PC-9 (cell line): ENCODE measurements around the gene SLC22A2. TPM values are rescaled to one million over a fixed set of nuclear protein-coding genes. Genes with fewer than 3 reads are reported as not detected.

ENCODE experiments used
- BruUV-seq: library from RNA; stranded (reverse); fragments of 400-500 nt; replicated peaks from 2 replicates; lab custom pipeline; 2021; lab: Mats Ljungman, UMichigan
- CTCF ChIA-PET: fragments of 300-600 bp; sonication (Branson Sonifier 250); formaldehyde crosslinking; loops from one replicate; lab custom pipeline; 2022; ENCODE audit warnings: antibody characterized with exemption; lab: Charles Lee
- POLR2A ChIA-PET: fragments of 300-600 bp; sonication (Branson Sonifier 250); formaldehyde crosslinking; loops from one replicate; lab custom pipeline; 2022; ENCODE audit warnings: antibody characterized with exemption; ENCODE audit not compliant: unreplicated experiment; lab: Charles Lee
- DNase-seq, 2 experiments: peaks; one replicate each; pipeline versions ENCODE4 v3.0.0 to v3.0.0-alpha.2; 2015 to 2022; ENCODE audit warnings: mixed read lengths in 1 of 2
- H2AFZ ChIP-seq: fragments of 200-600 bp; sonication (generic); 2 replicates; pipeline ENCODE4 v1.8.1; 2017; ENCODE audit warnings: antibody characterized with exemption
- H3F3A ChIP-seq: fragments of 200-600 bp; sonication (generic); 2 replicates; pipeline ENCODE4 v1.8.1; 2017; ENCODE audit warnings: antibody characterized with exemption, mild to moderate bottlenecking, low read depth; ENCODE audit not compliant: insufficient read depth
- H3K27ac ChIP-seq: fragments of 200-600 bp; sonication (generic); 2 replicates; pipeline ENCODE4 v1.6.1; 2016; ENCODE audit warnings: mixed run types
- H3K27me3 ChIP-seq: fragments of 200-600 bp; sonication (generic); 2 replicates; pipeline ENCODE4 v1.6.1; 2016; ENCODE audit warnings: low read depth, mixed run types; ENCODE audit not compliant: insufficient read depth
- H3K36me3 ChIP-seq: fragments of 200-600 bp; sonication (generic); 2 replicates; pipeline ENCODE4 v1.6.1; 2016; ENCODE audit warnings: low read depth, mixed run types
- H3K4me1 ChIP-seq: fragments of 200-600 bp; sonication (generic); replicated peaks from 2 replicates; pipeline ENCODE4 v1.6.1; 2016; ENCODE audit warnings: mixed run types; ENCODE audit not compliant: insufficient read depth
- H3K4me2 ChIP-seq: fragments of 200-600 bp; sonication (generic); 2 replicates; pipeline ENCODE4 v1.6.1; 2017; ENCODE audit warnings: mixed run types
- H3K4me3 ChIP-seq: fragments of 200-600 bp; sonication (generic); 2 replicates; pipeline ENCODE4 v1.6.1; 2016; ENCODE audit warnings: mixed run types
- H3K79me2 ChIP-seq: fragments of 200-600 bp; sonication (generic); 2 replicates; pipeline ENCODE4 v1.6.1; 2017; ENCODE audit warnings: low read depth, mixed run types
- H3K9me2 ChIP-seq: fragments of 200-600 bp; sonication (generic); 2 replicates; pipeline ENCODE4 v1.8.1; 2017; ENCODE audit warnings: mild to moderate bottlenecking; ENCODE audit not compliant: insufficient read depth
- H3K9me3 ChIP-seq: fragments of 200-600 bp; sonication (generic); 2 replicates; pipeline ENCODE4 v1.8.1; 2016; ENCODE audit warnings: low read depth; ENCODE audit not compliant: insufficient read depth
- H4K20me1 ChIP-seq: fragments of 200-600 bp; sonication (generic); 2 replicates; pipeline ENCODE4 v1.8.1; 2017; ENCODE audit not compliant: insufficient read depth
- CTCF ChIP-seq: fragments of 200-600 bp; sonication (generic); conservative IDR thresholded peaks from 2 replicates; pipeline ENCODE4 v1.6.1; 2017; ENCODE audit warnings: mixed run types, antibody characterized with exemption, mild to moderate bottlenecking, moderate library complexity
- EZH2 ChIP-seq: fragments of 200-600 bp; sonication (generic); IDR thresholded peaks from 2 replicates; pipeline ENCODE4 v1.8.0; 2017; ENCODE audit warnings: antibody characterized with exemption, low read depth
- intact Hi-C: fragments of 100-400 bp; cut with micrococcal nuclease; formaldehyde crosslinking; loops from one replicate; pipeline ENCODE4 v1.10.0; 2022; ENCODE audit not compliant: unreplicated experiment
- total RNA-seq: library from RNA; stranded (reverse); gene quantifications from 2 replicates; pipeline ENCODE4 v1.2.3, GENCODE V29; 2021

The SLC22A2 gene
- total RNA-seq, 1 experiment from 2014 or later: not detected

- BruUV-seq: no TSS peak
Observed at GRCh38 chr6:160197662-160198061, 61.0 kb downstream of the SLC22A2 start.

GRCh38 chr6:160194808-160195207, 63.8 kb downstream of the SLC22A2 start:
- ChIA-PET CTCF (no interaction called here), POLR2A (no interaction called here)
- H3K4me3 ChIP-seq: no peak overlapping the region
- H3K4me2 ChIP-seq: no peak overlapping the region
- no TSS peak for BruUV-seq
- H3K9me3 ChIP-seq: no peaks in the 10 kb centered on the region
- no peaks in the 10 kb centered on the region for H3F3A ChIP-seq
- no peak for DNase-seq
- H3K27ac ChIP-seq: no peak overlapping the region
- no peaks in the 10 kb centered on the region for H3K4me1 ChIP-seq
- H2AFZ ChIP-seq: no peak overlapping the region
- H3K27me3 ChIP-seq: no peaks in the 10 kb centered on the region
- no peaks in the 10 kb centered on the region for H3K9me2 ChIP-seq
- intact Hi-C loops: no loop called here
- no peaks in the 10 kb centered on the region for H3K79me2 ChIP-seq
- H4K20me1 ChIP-seq: no peaks in the 10 kb centered on the region
- TF ChIP-seq EZH2 (no peak), CTCF (no peak)
- no peaks in the 10 kb centered on the region for H3K36me3 ChIP-seq

More at GRCh38 chr6:160197662-160198061, 61.0 kb downstream of the SLC22A2 start:
- no peak overlapping the region for H2AFZ ChIP-seq
- no peaks in the 10 kb centered on the region for H3K9me2 ChIP-seq
- no peaks in the 10 kb centered on the region for H3K9me3 ChIP-seq
- no peaks in the 10 kb centered on the region for H3K36me3 ChIP-seq
- no peak overlapping the region for H3K27ac ChIP-seq
- POLR2A ChIA-PET: no interaction called here
- H3K4me3 ChIP-seq: no peak overlapping the region
- no peak for DNase-seq
- H3K4me1 ChIP-seq: no peaks in the 10 kb centered on the region
- TF ChIP-seq EZH2 (no peak), CTCF (no peak)
- H4K20me1 ChIP-seq: no peaks in the 10 kb centered on the region
- H3K79me2 ChIP-seq: no peaks in the 10 kb centered on the region
- H3K27me3 ChIP-seq: no peaks in the 10 kb centered on the region
- intact Hi-C loops: no loop called here
- no peaks in the 10 kb centered on the region for H3F3A ChIP-seq
- no peak overlapping the region for H3K4me2 ChIP-seq
- CTCF ChIA-PET: no interaction called here

GRCh38 chr6:160192840-160193239, 65.8 kb downstream of the SLC22A2 start:
- H3K4me3 ChIP-seq: no peak overlapping the region
- TF ChIP-seq EZH2 (no peak), CTCF (no peak)
- POLR2A ChIA-PET: no interaction called here
- no peaks in the 10 kb centered on the region for H3K36me3 ChIP-seq
- no peaks in the 10 kb centered on the region for H4K20me1 ChIP-seq
- H3K9me3 ChIP-seq: no peaks in the 10 kb centered on the region
- no peak overlapping the region for H2AFZ ChIP-seq
- H3K79me2 ChIP-seq: no peaks in the 10 kb centered on the region
- H3K27ac ChIP-seq: no peak overlapping the region
- intact Hi-C loops: no loop called here
- H3K27me3 ChIP-seq: no peaks in the 10 kb centered on the region
- no peaks in the 10 kb centered on the region for H3K4me1 ChIP-seq
- BruUV-seq: no TSS peak
- CTCF ChIA-PET: no interaction called here
- DNase-seq: no peak
- H3F3A ChIP-seq: no peaks in the 10 kb centered on the region
- H3K9me2 ChIP-seq: no peaks in the 10 kb centered on the region
- no peak overlapping the region for H3K4me2 ChIP-seq
